Subcutaneous abdominal adipose tissue (tissue), 5 donors: ENCODE results near the gene GAS7.

Experiments used
- H3K27ac ChIP-seq: one replicate; pipeline ENCODE4 v1.7.0; 2013; ENCODE audit warnings: low read depth, mild to moderate bottlenecking, inconsistent platforms, low read length, moderate library complexity
- H3K27me3 ChIP-seq, 5 donors: one replicate each; pipeline ENCODE4 v1.7.0; 2013; ENCODE audit warnings: low read length in 5 of 5, inconsistent platforms in 1 of 5; ENCODE audit not compliant: control insufficient read depth in 5 of 5, insufficient read depth in 4 of 5
- H3K36me3 ChIP-seq, 5 donors: one replicate each; pipeline ENCODE4 v1.7.0; 2013; ENCODE audit warnings: low read length in 5 of 5; ENCODE audit not compliant: control insufficient read depth in 5 of 5, insufficient read depth in 5 of 5
- H3K4me1 ChIP-seq, 5 donors: one replicate each; pipeline ENCODE4 v1.7.0; 2013; ENCODE audit warnings: low read length in 5 of 5, mild to moderate bottlenecking in 3 of 5, moderate library complexity in 1 of 5; ENCODE audit not compliant: control insufficient read depth in 5 of 5, insufficient read depth in 5 of 5
- H3K4me3 ChIP-seq, 5 donors: one replicate each; pipeline ENCODE4 v1.7.0; 2013; ENCODE audit warnings: low read length in 5 of 5, low read depth in 1 of 5
- H3K9ac ChIP-seq, 5 donors: one replicate each; pipeline ENCODE4 v1.7.0; 2013; ENCODE audit warnings: low read length in 5 of 5, mild to moderate bottlenecking in 4 of 5, moderate library complexity in 3 of 5
- H3K9me3 ChIP-seq, 5 donors: one replicate each; pipeline ENCODE4 v1.7.0; 2013; ENCODE audit warnings: low read length in 5 of 5; ENCODE audit not compliant: control insufficient read depth in 5 of 5
- donor health status: healthy.
- donor health status: healthy.
- donor health status: healthy.
- donor health status: healthy.
- donor health status: healthy.

GAS7 gene

GRCh38 chr17:10224582-10225195 lies 26.3 kb upstream of the GAS7 start:
- Histone ChIP-seq H3K9ac (no peak overlapping the region), H3K4me3 (no peak overlapping the region), H3K27ac (no peak overlapping the region), H3K4me1 (no peaks in the 10 kb centered on the region), H3K9me3 (peaks cover 0 to 7% (median 5%) of the 10 kb centered on the region in 5 donors), H3K27me3 (no peaks in the 10 kb centered on the region), H3K36me3 (no peaks in the 10 kb centered on the region)

GRCh38 chr17:10219193-10219592 lies 20.8 kb upstream of the GAS7 start:
- Histone ChIP-seq H3K27me3 (peaks cover 0 to 3% (median 0%) of the 10 kb centered on the region in 5 donors), H3K9ac (no peak overlapping the region), H3K9me3 (peaks cover 0 to 11% (median 9%) of the 10 kb centered on the region in 5 donors), H3K27ac (no peak overlapping the region), H3K36me3 (no peaks in the 10 kb centered on the region), H3K4me3 (no peak overlapping the region), H3K4me1 (no peaks in the 10 kb centered on the region)

GRCh38 chr17:10217916-10218315 lies 19.5 kb upstream of the GAS7 start:
- peaks cover 0 to 9% (median 8%) of the 10 kb centered on the region in 5 donors for H3K9me3 ChIP-seq
- H3K4me1 ChIP-seq = no peaks in the 10 kb centered on the region
- H3K4me3 ChIP-seq = no peak overlapping the region
- H3K36me3 ChIP-seq = no peaks in the 10 kb centered on the region
- H3K27ac ChIP-seq = no peak overlapping the region
- no peak overlapping the region for H3K9ac ChIP-seq
- peaks cover 0 to 3% (median 0%) of the 10 kb centered on the region in 5 donors for H3K27me3 ChIP-seq

- no peak overlapping the region for H3K4me3 ChIP-seq
Measured at GRCh38 chr17:10216213-10216938, 18.0 kb upstream of the GAS7 start.

GRCh38 chr17:10215286-10215685 lies 16.9 kb upstream of the GAS7 start:
- no peaks in the 10 kb centered on the region for H3K36me3 ChIP-seq
- peaks cover 0 to 3% (median 0%) of the 10 kb centered on the region in 5 donors for H3K27me3 ChIP-seq
- no peak overlapping the region for H3K27ac ChIP-seq
- no peak overlapping the region for H3K4me3 ChIP-seq
- no peaks in the 10 kb centered on the region for H3K4me1 ChIP-seq
- no peak overlapping the region for H3K9ac ChIP-seq
- H3K9me3 ChIP-seq = peaks cover 0 to 7% (median 4%) of the 10 kb centered on the region in 5 donors

More at GRCh38 chr17:10216213-10216938, 18.0 kb upstream of the GAS7 start:
- no peaks in the 10 kb centered on the region for H3K36me3 ChIP-seq
- peaks cover 0 to 3% (median 0%) of the 10 kb centered on the region in 5 donors for H3K27me3 ChIP-seq
- no peak overlapping the region for H3K9ac ChIP-seq
- no peak overlapping the region for H3K27ac ChIP-seq
- peaks cover 0 to 7% (median 4%) of the 10 kb centered on the region in 5 donors for H3K9me3 ChIP-seq
- H3K4me1 ChIP-seq = no peaks in the 10 kb centered on the region

DNA sequence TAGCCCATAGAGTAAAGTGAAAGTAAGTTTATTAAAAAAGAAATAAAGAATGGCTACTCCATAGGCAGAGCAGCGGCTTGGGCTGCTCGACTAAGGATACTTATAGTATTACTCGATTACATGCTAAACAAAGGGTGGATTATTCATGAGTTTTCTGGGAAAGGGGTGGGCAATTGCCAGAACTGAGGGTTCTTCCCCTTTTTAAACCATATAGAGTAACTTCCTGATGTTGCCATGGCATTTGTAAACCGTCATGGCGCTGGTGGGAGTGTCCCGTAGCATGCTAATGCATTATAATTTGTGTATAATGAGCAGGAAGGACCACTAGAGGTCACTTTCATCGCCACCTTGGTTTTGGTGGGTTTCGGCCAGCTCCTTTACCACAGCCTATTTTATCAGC lies 13.3 kb upstream of the GAS7 start:
- H3K27ac ChIP-seq = no peak overlapping the region
- H3K4me3 ChIP-seq = no peak overlapping the region
- no peaks in the 10 kb centered on the region for H3K36me3 ChIP-seq
- peaks cover 0 to 3% (median 0%) of the 10 kb centered on the region in 5 donors for H3K27me3 ChIP-seq
- H3K9me3 ChIP-seq = no peaks in the 10 kb centered on the region
- H3K4me1 ChIP-seq = no peaks in the 10 kb centered on the region
- no peak overlapping the region for H3K9ac ChIP-seq

DNA sequence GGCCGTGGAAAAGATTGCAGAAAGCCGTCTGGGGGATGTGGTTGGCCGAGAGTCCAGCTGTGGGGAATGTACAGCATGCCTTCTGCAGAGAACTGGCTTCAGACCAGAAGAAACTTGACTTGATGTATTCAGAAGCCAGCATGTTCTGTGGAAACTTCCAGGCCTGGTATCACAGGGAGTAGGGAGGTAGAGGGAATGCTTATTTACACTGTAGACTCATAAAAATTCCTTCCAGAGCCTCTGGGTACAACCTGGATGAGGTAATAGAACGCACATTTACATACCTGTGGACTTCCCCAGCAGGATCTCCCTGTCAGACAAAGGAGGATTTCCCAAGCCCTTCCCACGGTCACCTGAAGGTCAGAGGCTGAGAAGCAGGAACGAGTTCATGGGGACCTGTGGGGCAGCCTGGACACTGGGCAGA lies 11.8 kb upstream of the GAS7 start:
- H3K27ac ChIP-seq = no peak overlapping the region
- H3K27me3 ChIP-seq = no peaks in the 10 kb centered on the region
- H3K4me3 ChIP-seq = no peak overlapping the region
- H3K9me3 ChIP-seq = peaks cover 0 to 11% (median 9%) of the 10 kb centered on the region in 5 donors
- no peaks in the 10 kb centered on the region for H3K4me1 ChIP-seq
- no peak overlapping the region for H3K9ac ChIP-seq
- no peaks in the 10 kb centered on the region for H3K36me3 ChIP-seq

DNA sequence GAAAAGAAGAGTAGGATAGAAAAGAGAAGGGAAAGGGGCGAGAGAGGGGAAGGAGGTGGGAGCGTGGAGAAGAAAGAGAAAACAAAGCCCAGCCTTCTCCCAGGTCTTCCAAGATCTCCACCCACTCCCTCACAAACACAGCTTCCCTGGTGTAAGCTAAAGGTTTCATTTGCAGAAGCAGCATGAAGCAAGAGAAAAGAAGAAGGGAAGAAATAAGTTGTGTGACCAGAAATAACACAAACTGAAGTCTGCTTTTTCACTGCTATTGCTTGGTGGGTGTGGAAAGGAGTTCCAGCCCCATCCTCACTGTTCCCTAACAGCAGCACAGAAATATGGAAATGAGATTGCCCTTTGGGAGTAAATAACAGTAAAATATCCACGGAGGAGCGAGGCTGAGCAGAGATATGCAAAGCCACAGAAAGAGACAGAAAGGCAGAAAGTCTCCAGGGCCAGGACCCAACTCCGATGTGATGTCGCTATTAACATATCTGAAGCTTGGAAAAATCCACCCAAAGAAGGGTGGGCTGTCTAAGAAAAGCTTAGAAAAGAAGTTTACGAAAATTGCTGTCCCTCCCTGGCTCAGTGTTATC lies 10.3 kb upstream of the GAS7 start:
- Histone ChIP-seq H3K27ac (no peak overlapping the region), H3K9ac (no peak overlapping the region), H3K4me3 (no peak overlapping the region), H3K9me3 (peaks cover 0 to 17% (median 12%) of the 10 kb centered on the region in 5 donors), H3K36me3 (no peaks in the 10 kb centered on the region), H3K4me1 (no peaks in the 10 kb centered on the region), H3K27me3 (no peaks in the 10 kb centered on the region)

GRCh38 chr17:10207153-10207552 lies 8.7 kb upstream of the GAS7 start:
- no peak overlapping the region for H3K4me3 ChIP-seq
- H3K4me1 ChIP-seq = no peaks in the 10 kb centered on the region
- peaks cover 0 to 17% (median 14%) of the 10 kb centered on the region in 5 donors for H3K9me3 ChIP-seq
- H3K36me3 ChIP-seq = no peaks in the 10 kb centered on the region
- no peaks in the 10 kb centered on the region for H3K27me3 ChIP-seq
- no peak overlapping the region for H3K27ac ChIP-seq
- H3K9ac ChIP-seq = no peak overlapping the region

GRCh38 chr17:10205549-10206185 lies 7.3 kb upstream of the GAS7 start:
- peak overlapping the region in 1 of 5 donors; percentile 10 for H3K4me3 ChIP-seq
- no peak overlapping the region for H3K9ac ChIP-seq
- H3K9me3 ChIP-seq = peaks cover 0 to 17% (median 14%) of the 10 kb centered on the region in 5 donors
- H3K27ac ChIP-seq = no peak overlapping the region
- no peaks in the 10 kb centered on the region for H3K36me3 ChIP-seq
- no peaks in the 10 kb centered on the region for H3K4me1 ChIP-seq
- H3K27me3 ChIP-seq = no peaks in the 10 kb centered on the region
